PFSK-1 (cell line): ENCODE data around the gene PHLDA3.

Experiments used
- FOXP2 ChIP-seq: optimal IDR thresholded peaks from 2 replicates; pipeline ENCODE3; 2011; ENCODE audit warnings: borderline replicate concordance, control low read depth, inconsistent platforms; ENCODE audit not compliant: insufficient read depth; ENCODE audit errors: extremely low read length, extremely low read depth
- POLR2AphosphoS5 ChIP-seq: IDR thresholded peaks from 2 replicates; pipeline ENCODE4 v1.6.1; 2012; ENCODE audit warnings: low read depth, mild to moderate bottlenecking, control low read depth, low read length, moderate library complexity
- SIN3A ChIP-seq: IDR thresholded peaks from 2 replicates; pipeline ENCODE4 v1.6.1; 2012; ENCODE audit warnings: mild to moderate bottlenecking, low read length, moderate library complexity, borderline replicate concordance; ENCODE audit not compliant: insufficient read depth
- TAF1 ChIP-seq: IDR thresholded peaks from 2 replicates; pipeline ENCODE4 v1.6.1; 2012; ENCODE audit warnings: low read length, control low read depth, borderline replicate concordance; ENCODE audit not compliant: insufficient read depth
- TF ChIP-seq, protein P1 (sequence below), 2 experiments: IDR thresholded peaks; 2 replicates each; pipeline versions ENCODE4 v1.6.1 to v1.8.0; 2011 to 2012; ENCODE audit warnings: low read depth in 2 of 2, low read length in 2 of 2, control low read depth in 1 of 2, inconsistent platforms in 1 of 2, mild to moderate bottlenecking in 1 of 2, moderate library complexity in 1 of 2; ENCODE audit not compliant: insufficient read depth in 1 of 2

PHLDA3 gene

DNA sequence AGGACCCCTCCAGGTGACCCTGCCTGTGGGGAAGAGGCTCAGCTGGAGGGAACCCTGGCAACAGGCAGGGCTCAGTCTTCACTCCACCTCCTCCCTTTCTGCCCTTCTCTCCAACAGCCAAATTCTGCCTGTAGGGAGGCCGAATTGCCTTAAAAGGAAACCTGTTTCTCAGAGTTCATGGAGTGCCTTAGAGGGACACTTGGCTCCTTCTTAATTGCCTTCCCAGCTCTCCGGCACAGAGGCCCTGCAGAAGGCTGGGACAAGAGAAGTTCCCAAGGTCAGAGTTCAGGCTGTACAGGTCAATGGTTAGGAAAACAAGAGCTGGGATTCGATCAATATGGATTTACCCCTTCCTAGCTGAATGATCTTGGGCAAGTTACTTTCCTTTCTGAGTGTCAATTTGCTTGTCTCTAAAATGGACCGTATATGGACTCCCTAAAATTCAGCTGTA lies 31.7 kb upstream of the PHLDA3 start:
- no peak for TF ChIP-seq POLR2AphosphoS5
- no peak for TF ChIP-seq SIN3A
- no peak for TF ChIP-seq FOXP2
- TF ChIP-seq, protein P1, sequence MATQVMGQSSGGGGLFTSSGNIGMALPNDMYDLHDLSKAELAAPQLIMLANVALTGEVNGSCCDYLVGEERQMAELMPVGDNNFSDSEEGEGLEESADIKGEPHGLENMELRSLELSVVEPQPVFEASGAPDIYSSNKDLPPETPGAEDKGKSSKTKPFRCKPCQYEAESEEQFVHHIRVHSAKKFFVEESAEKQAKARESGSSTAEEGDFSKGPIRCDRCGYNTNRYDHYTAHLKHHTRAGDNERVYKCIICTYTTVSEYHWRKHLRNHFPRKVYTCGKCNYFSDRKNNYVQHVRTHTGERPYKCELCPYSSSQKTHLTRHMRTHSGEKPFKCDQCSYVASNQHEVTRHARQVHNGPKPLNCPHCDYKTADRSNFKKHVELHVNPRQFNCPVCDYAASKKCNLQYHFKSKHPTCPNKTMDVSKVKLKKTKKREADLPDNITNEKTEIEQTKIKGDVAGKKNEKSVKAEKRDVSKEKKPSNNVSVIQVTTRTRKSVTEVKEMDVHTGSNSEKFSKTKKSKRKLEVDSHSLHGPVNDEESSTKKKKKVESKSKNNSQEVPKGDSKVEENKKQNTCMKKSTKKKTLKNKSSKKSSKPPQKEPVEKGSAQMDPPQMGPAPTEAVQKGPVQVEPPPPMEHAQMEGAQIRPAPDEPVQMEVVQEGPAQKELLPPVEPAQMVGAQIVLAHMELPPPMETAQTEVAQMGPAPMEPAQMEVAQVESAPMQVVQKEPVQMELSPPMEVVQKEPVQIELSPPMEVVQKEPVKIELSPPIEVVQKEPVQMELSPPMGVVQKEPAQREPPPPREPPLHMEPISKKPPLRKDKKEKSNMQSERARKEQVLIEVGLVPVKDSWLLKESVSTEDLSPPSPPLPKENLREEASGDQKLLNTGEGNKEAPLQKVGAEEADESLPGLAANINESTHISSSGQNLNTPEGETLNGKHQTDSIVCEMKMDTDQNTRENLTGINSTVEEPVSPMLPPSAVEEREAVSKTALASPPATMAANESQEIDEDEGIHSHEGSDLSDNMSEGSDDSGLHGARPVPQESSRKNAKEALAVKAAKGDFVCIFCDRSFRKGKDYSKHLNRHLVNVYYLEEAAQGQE (IDR thresholded peaks at IDR 0.05; ENCODE audit: insufficient read depth in 1 of 2, low read depth in 2 of 2, low read length in 2 of 2), result no peak
- no peak for TF ChIP-seq TAF1

DNA sequence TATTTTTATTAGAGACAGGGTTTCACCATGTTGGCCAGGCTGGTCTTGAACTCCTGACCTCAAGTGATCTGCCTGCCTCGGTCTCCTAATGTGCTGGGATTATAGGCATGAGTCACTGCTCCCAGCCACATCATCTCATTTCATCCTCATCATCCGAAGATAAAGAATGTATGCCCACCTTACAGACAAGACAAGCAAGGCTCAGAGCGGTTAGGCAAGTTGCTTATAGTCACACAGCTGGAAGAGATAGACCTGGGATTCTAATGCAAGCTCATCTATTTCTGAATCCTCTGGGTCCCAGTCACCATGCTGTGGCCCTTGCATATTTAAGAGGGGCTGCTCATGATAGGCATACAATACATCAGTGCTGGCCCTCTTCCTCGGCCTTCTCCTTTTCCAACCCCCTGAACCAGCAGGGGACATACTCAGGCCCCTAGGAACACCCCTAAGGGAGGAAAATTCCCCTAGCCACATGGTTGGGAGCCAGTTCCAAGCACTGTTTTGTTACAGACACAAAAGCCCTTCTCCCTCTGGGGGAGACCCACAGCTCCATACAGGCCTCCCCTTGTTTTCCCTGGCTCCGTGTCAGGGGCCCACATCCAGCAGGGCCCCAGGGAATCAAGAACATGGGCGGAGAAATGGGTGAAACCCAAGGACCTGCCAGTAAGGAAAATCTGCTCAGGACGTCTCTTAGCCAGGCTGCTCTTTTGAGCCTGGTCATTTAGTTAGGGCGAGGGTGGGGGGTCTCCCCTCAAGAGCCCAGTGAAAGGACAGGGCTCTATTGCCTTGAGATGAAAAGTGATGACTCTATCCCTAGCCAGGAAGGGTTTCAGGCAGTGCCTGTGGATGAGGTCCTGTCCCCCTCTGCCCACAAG lies 31.0 kb upstream of the PHLDA3 start:
- TF ChIP-seq TAF1, result no peak
- TF ChIP-seq, protein P1 (IDR thresholded peaks at IDR 0.05; ENCODE audit: insufficient read depth in 1 of 2, low read depth in 2 of 2, low read length in 2 of 2), result no peak
- TF ChIP-seq SIN3A, result no peak
- no peak for TF ChIP-seq FOXP2

DNA sequence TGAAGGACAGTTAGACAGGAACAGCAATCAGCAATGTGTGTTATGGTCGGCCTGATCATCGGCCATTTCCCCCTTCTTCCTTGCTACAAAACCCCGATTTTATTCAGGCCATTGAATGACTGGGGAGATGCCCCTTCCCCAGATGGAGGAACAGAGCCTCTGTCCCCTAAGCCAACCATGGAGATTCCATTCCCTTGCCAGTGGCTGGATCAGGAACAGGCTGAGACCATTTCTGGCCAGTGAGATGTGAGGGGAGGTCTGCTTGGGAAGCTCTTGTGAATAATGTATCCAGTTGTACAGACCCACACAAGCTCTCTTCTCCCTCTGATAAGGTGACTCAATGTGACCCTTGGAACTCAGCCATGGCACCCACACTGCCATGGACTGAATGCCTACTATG lies 30.2 kb upstream of the PHLDA3 start:
- no peak for TF ChIP-seq TAF1
- TF ChIP-seq POLR2AphosphoS5, result no peak
- TF ChIP-seq, protein P1 (IDR thresholded peaks at IDR 0.05; ENCODE audit: insufficient read depth in 1 of 2, low read depth in 2 of 2, low read length in 2 of 2), result no peak
- no peak for TF ChIP-seq FOXP2
- no peak for TF ChIP-seq SIN3A

DNA sequence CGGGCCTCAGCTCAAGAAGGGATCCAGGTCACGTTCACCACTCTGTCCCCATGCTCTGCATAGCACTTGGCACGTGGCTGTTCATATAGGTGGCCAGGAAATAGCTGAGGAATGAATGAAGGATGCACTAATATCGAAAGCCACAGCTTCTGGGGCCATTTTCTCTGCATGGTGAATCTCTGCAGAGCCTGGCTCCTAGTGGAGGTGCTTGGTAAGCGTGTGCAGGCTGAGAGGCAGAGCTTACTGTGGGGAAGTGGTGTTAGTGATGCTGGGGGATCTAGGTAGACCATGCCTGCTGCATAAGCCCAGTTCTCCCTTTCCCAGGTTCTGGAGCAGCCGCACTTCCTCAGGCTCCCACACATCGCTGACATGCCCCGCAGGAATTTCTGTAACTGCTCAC lies 29.6 kb upstream of the PHLDA3 start:
- no peak for TF ChIP-seq SIN3A
- no peak for TF ChIP-seq POLR2AphosphoS5
- TF ChIP-seq TAF1, result no peak
- TF ChIP-seq, protein P1 (IDR thresholded peaks at IDR 0.05; ENCODE audit: insufficient read depth in 1 of 2, low read depth in 2 of 2, low read length in 2 of 2), result no peak
- TF ChIP-seq FOXP2, result no peak
